K562 (cell line): ENCODE measurements around the gene USP48. TPM values are rescaled to one million over a fixed set of nuclear protein-coding genes. Genes with fewer than 3 reads are reported as not detected.

Experiments
- CBFB ChIP-seq: sonication (generic); formaldehyde crosslinking; IDR thresholded peaks from 2 replicates; pipeline ENCODE4 v1.4.0; 2020; ENCODE audit warnings: mild to moderate bottlenecking, missing genetic modification reagents
- FOS ChIP-seq: IDR thresholded peaks from 3 replicates; pipeline ENCODE4 v1.6.1; 2011; ENCODE audit not compliant: insufficient read length; ENCODE audit errors: extremely low read depth
- GTF2F1 ChIP-seq: IDR thresholded peaks from 2 replicates; pipeline ENCODE4 v1.6.1; 2011; ENCODE audit warnings: low read depth, low read length, improper control_type of control experiment
- HDAC6 ChIP-seq: IDR thresholded peaks from 2 replicates; pipeline ENCODE4 v1.6.1; 2012; ENCODE audit warnings: low read depth, mild to moderate bottlenecking, control low read depth, inconsistent platforms, low read length, moderate library complexity
- HMGN3 ChIP-seq: IDR thresholded peaks from 2 replicates; pipeline ENCODE4 v1.6.1; 2011; ENCODE audit warnings: borderline replicate concordance, low read depth, mild to moderate bottlenecking, mixed read lengths, low read length; ENCODE audit not compliant: insufficient read length; ENCODE audit errors: extremely low read depth
- KDM2B ChIP-seq: fragments of 250-450 bp; sonication (Bioruptor Pico); IDR thresholded peaks from 2 replicates; pipeline ENCODE4 v1.8.0; 2021; ENCODE audit warnings: mild to moderate bottlenecking, moderate library complexity
- MAFF ChIP-seq: IDR thresholded peaks from 2 replicates; pipeline ENCODE4 v1.6.1; 2012; ENCODE audit warnings: low read length, improper control_type of control experiment
- MTA2 ChIP-seq: fragments of 450-650 bp; IDR thresholded peaks from 2 replicates; pipeline ENCODE4 v1.6.1; 2016; ENCODE audit warnings: low read depth
- NFXL1 ChIP-seq: fragments of 450-650 bp; formaldehyde crosslinking; IDR thresholded peaks from 2 replicates; pipeline ENCODE4 v1.4.0; 2021; ENCODE audit warnings: mild to moderate bottlenecking
- PTRF ChIP-seq: fragments of 450-650 bp; IDR thresholded peaks from 2 replicates; pipeline ENCODE4 v1.6.1; 2016; ENCODE audit warnings: mild to moderate bottlenecking, missing genetic modification characterization, missing compliant biosample characterization
- PURB ChIP-seq: sonication (generic); formaldehyde crosslinking; IDR thresholded peaks from 2 replicates; pipeline ENCODE4 v1.9.0; 2021; ENCODE audit warnings: low read depth, mild to moderate bottlenecking, missing genetic modification reagents
- RAD21 ChIP-seq, 2 experiments: fragments of 250-450 bp in 1 of 2; fragments of 450-650 bp in 1 of 2; sonication (Bioruptor Pico) in 1 of 2; formaldehyde crosslinking in 1 of 2; IDR thresholded peaks in 1 of 2; conservative IDR thresholded peaks in 1 of 2; 2 replicates each; pipeline versions ENCODE4 v1.4.0 to v1.8.0; 2020 to 2022; ENCODE audit warnings: mild to moderate bottlenecking in 2 of 2, moderate library complexity in 1 of 2
- TAL1 ChIP-seq: fragments of 450-650 bp; IDR thresholded peaks from 2 replicates; pipeline ENCODE4 v1.6.1; 2016; ENCODE audit warnings: mild to moderate bottlenecking
- TCF7L2 ChIP-seq: fragments of 150-350 bp; IDR thresholded peaks from 2 replicates; pipeline ENCODE4 v1.6.1; 2016; ENCODE audit warnings: low read depth, mild to moderate bottlenecking, low read length, moderate library complexity
- ZFPM2 ChIP-seq: fragments of 250-450 bp; sonication (Bioruptor Pico); IDR thresholded peaks from 2 replicates; pipeline ENCODE4 v1.5.1; 2022; ENCODE audit warnings: mild to moderate bottlenecking
- ZNF12 ChIP-seq: sonication (generic); formaldehyde crosslinking; IDR thresholded peaks from 2 replicates; pipeline ENCODE4 v1.4.0; 2020; ENCODE audit warnings: mild to moderate bottlenecking, missing genetic modification reagents
- ZNF324 ChIP-seq: fragments of 250-450 bp; sonication (Bioruptor Pico); IDR thresholded peaks from 2 replicates; pipeline ENCODE4 v1.4.0; 2020; ENCODE audit warnings: mild to moderate bottlenecking
- ZNF707 ChIP-seq: fragments of 250-450 bp; sonication (Bioruptor Pico); conservative IDR thresholded peaks from 2 replicates; pipeline ENCODE4 v1.8.0; 2022; ENCODE audit warnings: inconsistent platforms, mild to moderate bottlenecking, moderate library complexity
- polyA plus RNA-seq, 8 experiments: library from polyadenylated mRNA; depleted of rRNA in 4 of 8; stranded (reverse) in 5 of 8; unstranded in 3 of 8; fragments of >200 nt; fragmentation: Nextera tagmentation in 2 of 8; fragmentation: Illumina TruSeq in 1 of 8; extraction: Ambion mirVana in 2 of 8; extraction: Trizol in 1 of 8; gene quantifications; 2 replicates each; pipeline versions ENCODE4 v1.2.1 to v1.2.3, GENCODE V29; 2011 to 2014; ENCODE audit warnings: inconsistent platforms in 1 of 8, missing spikeins in 1 of 8
- total RNA-seq, 7 experiments: library from RNA; depleted of rRNA in 6 of 7; stranded (reverse); fragments of >200 nt in 6 of 7; fragmentation: Illumina TruSeq in 2 of 7; extraction: Trizol in 2 of 7; gene quantifications; 2 replicates each; pipeline versions ENCODE4 v1.2.1 to v1.2.3, GENCODE V29; 2011 to 2021; ENCODE audit warnings: low replicate concordance in 1 of 7
- TF ChIP-seq, protein P1 (sequence below), 2 experiments: fragments of 250-450 bp in 1 of 2; fragments of 450-650 bp in 1 of 2; sonication (Bioruptor Pico) in 1 of 2; IDR thresholded peaks; 2 replicates each; pipeline versions ENCODE4 v1.6.1 to v1.8.0; 2016 to 2021; ENCODE audit warnings: mild to moderate bottlenecking in 2 of 2, moderate library complexity in 2 of 2, missing compliant biosample characterization in 1 of 2, missing genetic modification characterization in 1 of 2
- TF ChIP-seq, protein P2 (sequence below), 2 experiments: fragments of 450-650 bp; IDR thresholded peaks; 2 replicates each; pipeline ENCODE4 v1.6.1; 2016
- TF ChIP-seq, protein P3 (sequence below): fragments of 250-450 bp; sonication (Bioruptor Pico); IDR thresholded peaks from 2 replicates; pipeline ENCODE4 v1.5.0; 2021; ENCODE audit warnings: mild to moderate bottlenecking, moderate library complexity
- TF ChIP-seq, protein P4 (sequence below): IDR thresholded peaks from 2 replicates; pipeline ENCODE4 v1.6.1; 2014; ENCODE audit warnings: antibody characterized with exemption

The USP48 gene
- total and polyA plus RNA-seq, 9 of the 15 experiments (the other 6 are each of a cell fraction or from before 2014, with no cell fraction given): 23.3 to 123 (median 106) TPM

DNA sequence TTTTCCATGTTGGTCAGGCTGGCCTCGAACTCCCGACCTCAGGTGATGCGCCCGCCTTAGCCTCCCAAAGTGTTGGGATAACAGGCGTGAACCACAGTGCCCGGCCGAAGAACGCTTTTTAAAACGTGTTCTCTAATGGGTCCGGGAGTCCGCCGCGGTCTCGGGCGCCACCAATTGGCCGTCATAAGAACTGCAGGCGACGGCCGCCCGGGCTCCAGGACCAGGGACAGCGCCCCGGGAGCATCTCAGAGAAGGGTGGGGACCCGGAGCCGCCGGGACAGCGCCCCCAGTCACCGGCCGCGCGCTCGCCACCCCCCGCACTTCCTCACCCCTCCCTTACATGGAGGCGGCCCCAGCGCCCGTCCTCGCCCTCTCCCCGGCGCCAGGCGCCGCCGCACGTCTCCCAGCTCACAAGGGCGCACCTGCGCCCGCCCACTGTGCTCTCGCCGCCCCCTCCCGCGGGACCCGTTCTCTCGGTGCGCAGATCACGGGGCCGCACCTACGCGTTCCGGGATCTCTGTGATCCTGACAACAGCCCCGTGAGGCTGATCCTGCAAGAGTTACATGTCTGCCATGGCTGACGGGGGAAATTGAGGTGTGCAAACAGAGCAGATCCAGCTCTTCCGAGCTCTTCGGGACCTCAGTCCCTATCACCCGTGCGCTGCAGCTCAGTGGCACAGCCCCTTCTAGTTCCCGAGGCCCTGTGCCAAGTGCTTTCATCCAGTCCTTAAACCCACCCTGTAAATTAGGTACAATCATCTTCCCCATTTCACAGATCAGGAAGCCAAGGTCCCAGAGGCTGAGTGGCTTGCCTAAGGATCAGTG, 123.6 kb downstream of the USP48 start (continued):
- TF ChIP-seq, protein P1, sequence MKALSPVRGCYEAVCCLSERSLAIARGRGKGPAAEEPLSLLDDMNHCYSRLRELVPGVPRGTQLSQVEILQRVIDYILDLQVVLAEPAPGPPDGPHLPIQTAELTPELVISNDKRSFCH (CRISPR knock-in tag; IDR thresholded peaks at IDR 0.05): no peak
- TF ChIP-seq, protein P1 (tag; IDR thresholded peaks at IDR 0.05): peak; percentile 81
- no peak for TF ChIP-seq TCF7L2
- TF ChIP-seq, protein P2, sequence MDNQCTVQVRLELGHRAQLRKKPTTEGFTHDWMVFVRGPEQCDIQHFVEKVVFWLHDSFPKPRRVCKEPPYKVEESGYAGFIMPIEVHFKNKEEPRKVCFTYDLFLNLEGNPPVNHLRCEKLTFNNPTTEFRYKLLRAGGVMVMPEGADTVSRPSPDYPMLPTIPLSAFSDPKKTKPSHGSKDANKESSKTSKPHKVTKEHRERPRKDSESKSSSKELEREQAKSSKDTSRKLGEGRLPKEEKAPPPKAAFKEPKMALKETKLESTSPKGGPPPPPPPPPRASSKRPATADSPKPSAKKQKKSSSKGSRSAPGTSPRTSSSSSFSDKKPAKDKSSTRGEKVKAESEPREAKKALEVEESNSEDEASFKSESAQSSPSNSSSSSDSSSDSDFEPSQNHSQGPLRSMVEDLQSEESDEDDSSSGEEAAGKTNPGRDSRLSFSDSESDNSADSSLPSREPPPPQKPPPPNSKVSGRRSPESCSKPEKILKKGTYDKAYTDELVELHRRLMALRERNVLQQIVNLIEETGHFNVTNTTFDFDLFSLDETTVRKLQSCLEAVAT (IDR thresholded peaks at IDR 0.05): peak; percentile 33 to 94; a peak in 2 of 4 replicates
- TF ChIP-seq ZNF707: no peak
- TF ChIP-seq PTRF (tag): no peak
- TF ChIP-seq RAD21 (CRISPR knock-in tag; conservative IDR thresholded peaks at IDR 0.05 in 1 of 2, IDR thresholded peaks at IDR 0.05 in 1 of 2): peak; percentile 97
- peak; percentile 93 for TF ChIP-seq CBFB (CRISPR knock-in tag)
- TF ChIP-seq ZNF12 (CRISPR knock-in tag): peak; percentile 89; the same call in 1 of the 2 replicates
- TF ChIP-seq ZFPM2 (CRISPR knock-in tag): no peak
- TF ChIP-seq, protein P3, sequence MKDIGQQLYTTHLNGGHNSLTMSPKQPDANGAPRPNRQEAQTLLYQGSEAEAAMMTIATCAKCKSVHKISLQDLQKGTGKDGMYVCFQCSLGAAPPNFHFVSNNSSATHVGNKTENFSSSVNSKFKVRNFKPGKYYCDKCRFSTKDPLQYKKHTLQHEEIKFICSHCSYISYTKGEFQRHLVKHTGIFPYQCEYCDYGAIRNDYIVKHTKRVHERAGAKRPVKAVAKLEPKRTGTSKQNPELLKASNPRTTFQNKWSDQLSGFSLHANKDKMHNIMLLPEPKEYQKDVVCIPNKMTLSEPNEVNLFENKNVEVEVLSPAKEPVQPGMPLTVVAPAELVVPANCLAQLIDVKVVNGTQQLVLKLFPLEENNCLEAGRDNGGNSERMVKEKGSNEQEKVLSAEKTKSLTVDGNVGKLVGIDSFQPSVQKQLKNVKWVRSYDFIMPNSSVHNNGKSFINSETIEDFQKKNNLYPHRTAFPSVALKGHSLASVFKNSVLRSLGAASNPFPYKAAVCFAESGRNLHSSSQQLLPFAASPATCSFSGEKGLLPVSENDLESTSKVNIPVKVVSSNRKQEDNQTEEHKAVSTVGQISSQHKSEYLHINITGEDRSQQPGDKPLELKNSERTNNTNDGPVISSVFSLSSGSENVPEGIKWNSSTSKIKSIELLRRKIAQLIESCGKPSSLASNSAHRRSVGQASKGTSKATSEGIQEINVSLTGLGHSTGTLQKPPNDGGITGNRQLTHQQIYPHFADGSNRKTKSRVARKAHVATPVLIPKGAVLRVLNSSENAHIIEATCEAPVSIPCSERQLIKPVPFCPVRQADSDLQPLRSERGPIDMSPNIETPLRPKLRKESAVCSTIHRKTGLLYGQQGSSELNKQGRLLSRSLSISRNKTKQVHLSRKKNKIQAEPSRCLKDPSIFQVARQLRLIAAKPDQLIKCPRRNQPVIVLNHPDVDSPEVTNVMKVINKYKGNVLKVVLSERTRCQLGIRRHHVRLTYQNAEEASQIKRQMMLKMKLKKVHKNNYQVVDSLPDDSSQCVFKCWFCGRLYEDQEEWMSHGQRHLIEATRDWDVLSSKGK: no peak
- TF ChIP-seq HMGN3: peak; percentile 95
- no peak for TF ChIP-seq TAL1
- no peak for TF ChIP-seq HDAC6
- no peak for TF ChIP-seq MAFF
- TF ChIP-seq FOS: no peak
- no peak for TF ChIP-seq ZNF324 (CRISPR knock-in tag)
- TF ChIP-seq KDM2B (CRISPR knock-in tag): 0 out of 2 replicates have a peak, but pooled peaks have one; percentile 17
- no peak for TF ChIP-seq NFXL1 (CRISPR knock-in tag)
- TF ChIP-seq PURB (CRISPR knock-in tag): no peak
- TF ChIP-seq MTA2: no peak
- TF ChIP-seq GTF2F1: no peak
- TF ChIP-seq, protein P4, sequence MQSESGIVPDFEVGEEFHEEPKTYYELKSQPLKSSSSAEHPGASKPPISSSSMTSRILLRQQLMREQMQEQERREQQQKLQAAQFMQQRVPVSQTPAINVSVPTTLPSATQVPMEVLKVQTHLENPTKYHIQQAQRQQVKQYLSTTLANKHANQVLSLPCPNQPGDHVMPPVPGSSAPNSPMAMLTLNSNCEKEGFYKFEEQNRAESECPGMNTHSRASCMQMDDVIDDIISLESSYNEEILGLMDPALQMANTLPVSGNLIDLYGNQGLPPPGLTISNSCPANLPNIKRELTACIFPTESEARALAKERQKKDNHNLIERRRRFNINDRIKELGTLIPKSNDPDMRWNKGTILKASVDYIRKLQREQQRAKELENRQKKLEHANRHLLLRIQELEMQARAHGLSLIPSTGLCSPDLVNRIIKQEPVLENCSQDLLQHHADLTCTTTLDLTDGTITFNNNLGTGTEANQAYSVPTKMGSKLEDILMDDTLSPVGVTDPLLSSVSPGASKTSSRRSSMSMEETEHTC: no peak; the same call in 1 of the 2 replicates
